ENCODE measurements around the gene PRMT3.

The PRMT3 gene

DNA sequence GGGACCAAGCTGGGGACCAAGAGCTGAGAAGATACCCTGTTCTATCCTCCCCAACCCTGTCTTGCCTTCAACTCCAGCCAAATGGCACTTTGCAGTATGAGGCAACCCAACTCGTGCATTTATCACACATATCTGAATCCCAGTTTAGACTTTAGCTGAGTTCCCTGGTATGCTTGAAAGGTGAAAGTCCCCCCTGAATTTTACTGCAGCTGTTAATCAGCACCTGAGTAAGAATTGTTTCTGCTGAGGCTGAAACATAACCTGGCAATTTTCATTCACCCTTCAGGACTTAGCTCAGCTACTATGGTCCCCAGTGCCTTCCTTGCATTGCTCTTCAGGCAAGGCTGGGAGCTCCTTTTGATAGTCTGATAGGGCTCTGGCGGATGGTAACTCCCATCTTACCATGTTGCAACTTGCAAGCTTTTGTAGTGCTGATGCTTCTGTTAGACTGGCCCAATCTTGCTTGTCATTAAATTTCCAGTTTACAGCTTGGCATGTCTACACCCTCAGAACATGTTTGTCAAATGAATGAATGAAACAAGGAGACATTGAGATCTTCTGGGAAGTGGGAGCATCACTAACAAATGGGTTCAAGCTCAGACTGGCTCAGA lies 147.9 kb downstream of the PRMT3 start:
- TF ChIP-seq, protein P1, sequence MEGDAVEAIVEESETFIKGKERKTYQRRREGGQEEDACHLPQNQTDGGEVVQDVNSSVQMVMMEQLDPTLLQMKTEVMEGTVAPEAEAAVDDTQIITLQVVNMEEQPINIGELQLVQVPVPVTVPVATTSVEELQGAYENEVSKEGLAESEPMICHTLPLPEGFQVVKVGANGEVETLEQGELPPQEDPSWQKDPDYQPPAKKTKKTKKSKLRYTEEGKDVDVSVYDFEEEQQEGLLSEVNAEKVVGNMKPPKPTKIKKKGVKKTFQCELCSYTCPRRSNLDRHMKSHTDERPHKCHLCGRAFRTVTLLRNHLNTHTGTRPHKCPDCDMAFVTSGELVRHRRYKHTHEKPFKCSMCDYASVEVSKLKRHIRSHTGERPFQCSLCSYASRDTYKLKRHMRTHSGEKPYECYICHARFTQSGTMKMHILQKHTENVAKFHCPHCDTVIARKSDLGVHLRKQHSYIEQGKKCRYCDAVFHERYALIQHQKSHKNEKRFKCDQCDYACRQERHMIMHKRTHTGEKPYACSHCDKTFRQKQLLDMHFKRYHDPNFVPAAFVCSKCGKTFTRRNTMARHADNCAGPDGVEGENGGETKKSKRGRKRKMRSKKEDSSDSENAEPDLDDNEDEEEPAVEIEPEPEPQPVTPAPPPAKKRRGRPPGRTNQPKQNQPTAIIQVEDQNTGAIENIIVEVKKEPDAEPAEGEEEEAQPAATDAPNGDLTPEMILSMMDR (IDR thresholded peaks at IDR 0.05; ENCODE audit: low read depth, low read length, missing control alignments): no peak
- H3K4me3 ChIP-seq (ENCODE audit: low read depth, low read length): no peak overlapping the region
- no peak for DNase-seq (ENCODE audit: low read depth)

DNA sequence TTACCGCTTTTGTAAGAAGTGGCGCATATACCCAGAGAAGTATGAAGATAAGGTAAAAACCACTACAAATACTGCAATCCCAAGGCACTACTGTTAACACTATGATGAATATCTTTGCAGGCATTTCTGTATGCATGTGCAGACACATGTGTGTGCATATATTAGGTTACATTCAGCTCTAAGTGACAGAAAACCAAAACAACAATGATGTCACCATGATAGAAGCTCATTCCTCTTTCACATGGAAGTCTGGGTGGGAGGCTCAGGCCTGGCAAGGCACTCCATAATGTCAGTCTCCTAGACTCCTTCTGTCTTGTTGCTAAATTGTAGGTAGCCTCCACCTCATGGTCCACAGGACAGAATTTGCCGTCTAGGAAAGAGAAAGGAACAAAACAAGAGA lies 148.8 kb downstream of the PRMT3 start:
- H3K4me3 ChIP-seq (ENCODE audit: low read depth, low read length): no peak overlapping the region
- DNase-seq (ENCODE audit: low read depth): no peak
- TF ChIP-seq, protein P1 (IDR thresholded peaks at IDR 0.05; ENCODE audit: low read depth, low read length, missing control alignments): no peak

- TF ChIP-seq, protein P1 (IDR thresholded peaks at IDR 0.05; ENCODE audit: low read depth, low read length, missing control alignments): no peak
These were observed 149.3 kb downstream of the PRMT3 start for GRCh38 chr11:20536784-20537183.

GRCh38 chr11:20541503-20541902 lies 154.0 kb downstream of the PRMT3 start:
- TF ChIP-seq, protein P1 (IDR thresholded peaks at IDR 0.05; ENCODE audit: low read depth, low read length, missing control alignments): no peak
- no peak overlapping the region for H3K4me3 ChIP-seq (ENCODE audit: low read depth, low read length)
- DNase-seq (ENCODE audit: low read depth): no peak

More at GRCh38 chr11:20536784-20537183, 149.3 kb downstream of the PRMT3 start:
- H3K4me3 ChIP-seq (ENCODE audit: low read depth, low read length): no peak overlapping the region
- no peak for DNase-seq (ENCODE audit: low read depth)

DNA sequence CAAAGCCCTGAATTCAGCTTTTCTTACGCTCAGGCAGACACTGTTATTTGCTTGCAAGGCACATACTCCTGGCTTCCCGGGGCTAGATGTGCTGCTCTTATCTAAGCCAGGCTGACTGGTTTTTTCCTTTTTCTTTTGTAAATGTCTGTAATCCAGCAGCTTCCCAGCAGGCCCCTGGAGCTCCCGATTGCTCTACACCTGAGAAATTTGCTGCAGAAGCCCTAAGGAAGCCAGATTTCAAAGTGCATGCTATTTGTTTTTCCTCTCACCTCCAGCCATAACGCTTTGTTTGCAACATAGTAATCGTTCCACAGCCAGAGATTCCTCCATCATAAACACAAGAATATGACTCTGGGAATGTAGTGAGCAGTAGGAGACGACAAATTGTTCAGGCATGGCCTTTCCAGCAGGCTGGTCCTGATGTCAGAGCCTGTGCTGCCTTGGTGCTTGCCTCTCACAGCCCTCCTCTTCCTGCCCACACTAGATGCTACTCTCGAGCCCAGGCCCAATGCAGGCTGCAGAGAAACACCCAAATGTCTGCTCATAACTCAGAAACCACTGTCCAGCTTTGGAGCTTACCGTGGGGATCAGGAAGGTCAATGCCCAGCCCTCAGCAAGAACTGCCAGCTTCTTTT lies 157.2 kb downstream of the PRMT3 start:
- TF ChIP-seq, protein P1 (IDR thresholded peaks at IDR 0.05; ENCODE audit: low read depth, low read length, missing control alignments): no peak
- H3K4me3 ChIP-seq (ENCODE audit: low read depth, low read length): no peak overlapping the region

DNA sequence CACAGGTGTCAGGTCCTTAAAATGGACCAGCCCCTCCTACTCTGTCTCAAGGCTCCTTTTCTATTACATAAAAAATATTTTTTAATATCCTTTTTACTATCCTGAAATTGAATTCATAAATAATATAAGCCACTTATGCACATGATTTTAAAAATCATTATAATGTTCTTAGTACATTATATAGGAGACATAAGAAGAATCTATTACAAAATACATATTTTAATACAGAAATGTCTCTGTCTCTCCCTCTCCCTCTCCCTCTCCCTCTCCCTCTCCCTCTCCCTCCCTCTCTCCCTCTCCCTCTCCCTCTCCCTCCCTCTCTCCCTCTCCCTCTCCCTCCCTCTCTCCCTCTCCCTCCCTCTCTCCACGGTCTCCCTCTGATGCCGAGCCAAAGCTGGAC lies 159.9 kb downstream of the PRMT3 start:
- no peak for DNase-seq (ENCODE audit: low read depth)
- TF ChIP-seq, protein P1 (IDR thresholded peaks at IDR 0.05; ENCODE audit: low read depth, low read length, missing control alignments): no peak

More for the DNA sequence above, 157.2 kb downstream of the PRMT3 start:
- DNase-seq (ENCODE audit: low read depth): no peak

GRCh38 chr11:20551096-20551495 lies 163.6 kb downstream of the PRMT3 start:
- H3K4me3 ChIP-seq (ENCODE audit: low read depth, low read length): no peak overlapping the region
- DNase-seq (ENCODE audit: low read depth): no peak
- TF ChIP-seq, protein P1 (IDR thresholded peaks at IDR 0.05; ENCODE audit: low read depth, low read length, missing control alignments): no peak

More for the DNA sequence above, 159.9 kb downstream of the PRMT3 start:
- no peak overlapping the region for H3K4me3 ChIP-seq (ENCODE audit: low read depth, low read length)

All from GM12864 (cell line).